HG03442 (cell line): ENCODE measurements around the gene SEC61B.

Experiments
- ATAC-seq: cut with Tn5 transposase; IDR thresholded peaks from one replicate; pipeline ENCODE4 v1.9.1; 2021; ENCODE audit warnings: mild to moderate bottlenecking, moderate library complexity; ENCODE audit not compliant: unreplicated experiment

Gene SEC61B

DNA sequence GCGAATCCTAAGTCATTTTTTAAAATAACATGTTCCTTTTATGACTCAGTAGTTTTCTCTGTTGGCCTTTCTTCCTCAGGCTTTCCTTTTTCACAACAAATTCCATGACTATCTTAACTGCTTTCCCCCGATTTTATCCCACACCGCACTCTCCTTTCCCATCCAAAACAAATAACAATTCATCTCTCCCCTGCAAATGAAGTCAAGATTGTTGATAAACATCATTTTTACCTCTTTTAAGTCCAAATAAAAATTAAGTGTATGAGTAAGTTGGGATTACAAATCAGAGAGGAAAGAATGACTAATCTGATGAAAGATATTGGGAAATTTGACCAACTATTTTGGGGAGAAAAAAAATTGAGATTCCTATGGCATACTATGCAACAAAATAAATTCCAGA is 47.3 kb downstream of the SEC61B start:
- ATAC-seq = no peak

GRCh38 chr9:99270491-99270890 is 48.4 kb downstream of the SEC61B start:
- ATAC-seq = no peak

DNA sequence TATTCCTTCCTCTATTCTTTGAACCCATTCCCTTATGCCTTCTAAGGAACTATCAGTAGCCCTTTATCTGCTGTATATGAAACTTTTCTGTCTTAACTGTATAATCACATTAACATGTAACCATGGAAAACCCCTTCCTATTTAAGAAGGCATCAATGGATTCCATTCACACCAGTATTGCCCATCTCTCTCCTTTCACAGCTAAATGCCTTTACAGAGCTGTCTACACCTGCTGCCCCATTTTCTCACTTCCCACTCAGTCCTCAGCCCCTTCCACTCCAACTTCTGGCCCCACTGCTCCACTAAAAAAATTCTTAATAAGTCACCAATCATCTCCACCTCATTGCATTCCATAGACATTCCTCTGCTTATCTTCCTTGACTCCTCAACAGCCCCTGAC is 50.8 kb downstream of the SEC61B start:
- ATAC-seq = no peak

GRCh38 chr9:99274016-99274415 is 51.9 kb downstream of the SEC61B start:
- no peak for ATAC-seq

DNA sequence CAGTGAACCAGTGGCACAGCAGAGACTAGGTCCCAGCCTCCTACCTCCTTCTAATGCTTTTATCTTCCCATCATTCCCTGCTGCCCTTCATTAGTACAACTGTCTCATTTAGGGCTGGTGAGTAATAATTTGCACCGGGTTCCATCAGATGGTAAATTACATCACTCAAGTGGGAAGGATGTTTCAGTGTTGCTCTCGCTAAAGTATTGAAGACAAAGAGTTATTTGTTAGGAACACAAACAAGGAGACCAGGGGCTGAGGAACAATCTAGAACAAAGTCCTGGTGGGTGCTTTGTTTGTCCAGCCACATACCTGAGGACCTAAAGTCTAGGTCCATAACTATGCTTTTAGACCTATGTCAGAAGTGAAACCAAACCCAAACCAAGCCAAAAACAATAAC is 52.4 kb downstream of the SEC61B start:
- ATAC-seq = no peak
